AG08396 (cell line): ENCODE data around the gene HMOX1.
"Not testable (repeated sequence)": the region's sequence is repeated elsewhere in the genome, so short reads cannot be mapped to it uniquely, and the experiment has no call there.

Experiments
- DNase-seq: peaks from one replicate; pipeline ENCODE4 v3.0.0; 2012; ENCODE audit warnings: low spot score, mixed read lengths

HMOX1 gene

GRCh38 chr22:35350539-35351503, 30.1 kb upstream of the HMOX1 start:
- peak; percentile 96 for DNase-seq

DNA sequence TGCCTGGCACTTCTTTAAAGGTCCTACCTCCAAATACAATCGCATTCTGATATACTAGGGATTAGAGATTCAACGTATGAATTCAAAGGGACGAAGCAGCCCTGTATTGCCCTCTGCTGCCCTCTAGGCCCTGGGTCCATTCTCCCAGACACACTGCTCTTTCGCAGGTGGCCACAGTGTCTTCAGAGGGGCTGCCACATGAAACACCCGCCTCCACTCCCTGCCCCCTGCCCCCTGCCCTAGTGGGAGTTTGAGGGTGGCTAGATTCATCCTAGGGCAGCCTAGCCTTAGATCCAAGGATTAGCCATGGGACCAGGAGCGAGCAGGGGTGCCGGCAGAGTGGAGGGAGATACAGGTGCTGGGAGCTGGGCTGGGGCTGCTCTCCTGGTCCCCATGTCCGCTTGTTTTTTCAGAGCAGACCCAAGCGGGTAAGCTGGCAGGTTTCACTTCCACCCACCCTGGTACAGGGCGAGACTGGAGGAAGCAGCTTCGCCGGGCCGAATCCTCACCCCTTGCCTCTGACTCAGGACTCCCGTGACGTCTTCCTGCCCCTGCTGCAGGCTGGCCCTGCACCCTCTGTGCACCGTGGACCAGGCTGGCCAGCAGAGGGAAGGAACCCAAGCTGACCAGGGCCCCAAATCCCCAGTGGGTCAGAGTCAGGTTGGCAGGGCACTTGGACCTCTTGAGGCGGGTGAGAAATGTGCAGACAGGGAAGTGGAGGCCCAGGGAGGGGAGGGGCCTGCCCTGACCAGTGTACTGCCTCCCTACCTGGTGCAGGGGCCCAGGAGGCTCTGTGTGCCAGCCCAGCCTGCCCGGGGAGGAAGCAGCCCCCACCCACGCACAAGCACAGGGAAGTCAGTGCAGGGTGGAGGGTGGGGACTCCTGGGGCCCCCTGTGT, 28.4 kb upstream of the HMOX1 start:
- DNase-seq = peak; percentile 46

GRCh38 chr22:35353318-35353717, 27.6 kb upstream of the HMOX1 start:
- no peak for DNase-seq

- no peak for DNase-seq
Observed at GRCh38 chr22:35354068-35354467, 26.8 kb upstream of the HMOX1 start.

DNA sequence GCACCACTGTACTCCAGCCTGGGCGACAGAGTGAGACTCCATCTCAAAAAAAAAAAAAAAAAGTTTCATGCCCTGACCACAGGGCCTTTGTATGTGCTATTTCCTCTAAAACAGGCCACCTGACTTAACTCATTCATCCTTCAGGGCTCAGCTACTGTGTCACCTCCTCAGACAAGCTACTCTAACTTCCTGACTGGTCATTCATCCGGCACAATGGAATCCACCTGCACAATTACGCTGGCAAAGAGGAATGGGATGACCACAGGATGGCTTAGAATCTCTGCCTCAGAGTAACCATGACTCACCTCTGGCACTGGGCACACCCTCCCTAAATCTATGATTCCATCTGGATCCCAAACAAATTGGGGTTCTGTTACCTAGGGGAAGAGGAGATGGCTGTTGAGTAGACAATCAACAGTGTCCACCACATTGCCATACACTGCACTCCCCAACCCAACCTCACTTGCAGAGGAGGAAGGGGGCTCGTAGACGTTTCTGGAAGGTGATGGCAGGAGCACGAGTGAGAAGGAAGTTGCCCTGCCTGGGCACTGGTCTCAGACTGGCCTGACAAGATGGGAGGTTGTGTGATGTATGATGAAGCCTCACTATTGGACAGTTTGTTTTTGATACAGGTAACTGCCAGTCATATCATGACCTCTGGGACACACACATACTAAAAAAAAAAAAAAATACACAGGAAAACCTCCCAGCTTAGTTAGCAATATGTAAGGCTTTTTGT, 22.8 kb upstream of the HMOX1 start:
- DNase-seq = no peak

DNA sequence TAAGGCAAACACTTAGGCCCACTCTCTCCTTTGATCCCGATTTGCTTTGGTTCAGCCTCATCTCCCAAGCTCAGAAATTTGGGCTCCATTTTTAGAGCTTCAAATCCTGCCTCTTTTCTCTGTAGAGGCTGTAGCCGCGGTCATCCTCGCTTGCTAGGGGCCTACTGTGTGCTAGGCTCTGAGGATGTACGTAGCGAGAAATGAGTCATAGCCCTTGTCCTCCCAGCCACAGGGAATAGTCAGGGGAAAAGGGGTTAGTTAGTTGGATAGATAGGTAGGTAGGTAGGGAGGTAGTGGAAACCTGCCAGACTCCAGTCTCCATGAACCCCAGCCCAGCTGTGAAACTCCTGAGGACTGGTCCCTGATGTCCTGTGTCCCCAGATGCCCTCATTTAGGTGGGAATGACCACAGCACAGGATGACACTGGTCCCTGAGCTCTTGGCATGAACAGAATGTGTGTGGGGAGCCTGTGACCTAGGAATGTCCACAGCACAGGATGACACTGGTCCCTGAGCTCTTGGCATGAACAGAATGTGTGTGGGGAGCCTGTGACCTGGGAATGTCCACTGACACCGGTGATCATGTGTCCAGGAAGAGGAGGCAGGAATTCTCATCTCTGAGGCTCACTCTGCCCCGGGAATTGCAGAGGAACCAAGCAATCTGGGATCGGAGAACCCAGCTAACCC, 21.4 kb upstream of the HMOX1 start:
- DNase-seq = no peak

DNA sequence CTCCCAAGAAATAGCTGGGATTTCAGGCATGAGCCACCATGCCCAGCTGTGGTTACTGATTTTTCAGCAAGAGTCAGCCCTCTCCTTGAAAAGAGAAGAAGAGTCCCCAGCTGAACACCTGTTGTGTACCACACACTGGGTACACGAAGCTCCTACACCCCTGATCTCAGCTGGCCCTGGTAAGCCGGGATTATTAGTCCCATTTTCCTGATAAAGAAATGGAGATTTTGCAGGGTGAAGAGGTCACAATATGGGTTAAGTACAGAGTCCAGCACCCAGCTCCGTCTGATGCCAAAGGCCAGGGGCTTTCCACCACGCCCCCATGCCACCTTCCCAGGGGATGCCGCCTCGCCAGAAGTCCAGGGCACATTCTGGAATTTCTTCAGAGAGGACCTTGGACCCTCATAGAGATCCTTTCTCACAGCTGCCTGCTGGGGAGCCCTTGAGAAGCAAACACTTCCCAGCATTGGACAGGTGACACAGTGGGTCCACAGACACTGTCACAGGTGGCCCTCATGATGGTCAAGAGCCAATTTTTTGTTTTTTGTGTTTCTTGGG, 19.8 kb upstream of the HMOX1 start:
- no peak for DNase-seq

DNA sequence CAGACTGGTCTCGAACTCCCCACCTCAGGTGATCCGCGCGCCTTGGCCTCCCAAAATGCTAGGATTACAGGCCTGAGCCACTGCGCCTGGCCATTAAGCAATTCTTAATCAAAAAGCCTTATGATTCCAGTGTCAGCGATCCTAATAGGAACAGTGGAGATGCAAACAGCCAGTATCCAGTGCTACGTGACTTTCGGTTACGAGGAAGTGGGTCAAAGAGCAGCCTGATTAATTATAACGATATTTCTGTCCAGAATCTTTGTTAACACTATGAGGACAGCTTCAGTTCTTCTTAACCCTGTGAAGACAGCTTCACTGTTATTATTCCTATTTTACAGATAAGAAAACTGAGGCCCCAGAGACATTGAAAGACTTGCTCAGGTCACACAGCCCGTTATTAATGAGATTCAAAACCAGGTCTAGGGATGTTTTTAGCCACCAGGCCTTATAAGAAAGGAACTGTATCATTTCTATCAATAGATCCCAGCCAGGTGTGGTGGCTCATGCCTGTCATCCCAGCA, 17.3 kb upstream of the HMOX1 start:
- DNase-seq = no peak

DNA sequence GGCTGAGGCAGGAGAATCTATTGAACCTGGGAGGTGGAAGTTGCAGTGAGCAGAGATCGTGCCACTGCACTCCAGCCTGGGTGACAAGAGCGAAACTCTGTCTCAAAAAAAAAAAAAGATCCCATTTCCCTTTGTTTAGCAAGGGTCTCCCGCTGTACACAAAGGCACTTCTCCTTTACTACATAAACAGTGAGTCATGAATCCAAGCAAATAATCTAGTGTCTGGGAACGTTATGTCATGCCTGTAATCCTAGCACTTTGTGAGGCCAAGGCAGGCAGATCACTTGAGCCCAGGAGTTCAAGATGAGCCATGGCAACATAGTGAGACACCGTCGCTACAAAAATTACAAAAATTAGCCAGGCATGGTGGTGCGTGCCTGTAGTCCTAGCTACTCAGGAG, 16.7 kb upstream of the HMOX1 start:
- DNase-seq = not testable (repeated sequence)

GRCh38 chr22:35367331-35367886, 13.5 kb upstream of the HMOX1 start:
- DNase-seq = no peak

DNA sequence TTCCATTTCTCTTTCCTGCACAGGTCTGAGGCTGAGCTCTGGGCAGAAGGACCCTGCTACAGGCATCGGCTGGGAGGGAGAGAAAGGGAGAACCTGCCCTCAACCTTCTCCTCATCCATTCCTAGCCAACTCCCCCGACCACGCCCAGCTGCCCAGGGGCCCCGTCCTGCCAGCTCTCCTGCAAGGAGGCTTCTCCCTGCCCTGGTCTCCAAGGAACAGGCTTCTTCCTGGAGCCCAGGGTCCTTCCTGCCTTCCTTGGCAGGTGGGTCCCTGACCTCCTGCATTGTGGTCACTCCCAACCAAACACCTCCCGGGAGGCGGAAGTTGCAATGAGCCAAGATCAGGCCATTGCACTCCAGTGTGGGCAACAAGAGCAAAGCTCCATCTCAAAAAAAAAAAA, 12.5 kb upstream of the HMOX1 start:
- DNase-seq = no peak

DNA sequence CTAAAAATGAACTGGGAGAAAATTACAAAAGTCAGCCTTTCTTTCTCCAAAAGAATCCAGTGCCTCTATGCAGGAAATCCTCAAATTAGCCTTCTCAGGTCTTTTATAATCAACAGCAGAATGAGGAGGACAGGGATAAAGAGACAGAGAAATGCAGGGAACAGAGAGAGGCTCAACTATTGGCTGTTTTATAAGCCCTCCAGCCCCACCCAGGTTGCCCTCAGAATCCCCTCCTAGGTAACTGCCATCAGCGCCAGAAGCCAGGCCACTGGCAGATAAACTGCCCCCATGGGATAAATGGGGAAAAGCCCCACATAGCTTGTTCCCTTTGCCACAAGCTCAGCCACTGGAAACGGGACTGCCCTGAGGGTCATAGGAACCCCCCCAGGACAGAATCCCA, 10.9 kb upstream of the HMOX1 start:
- no peak for DNase-seq

DNA sequence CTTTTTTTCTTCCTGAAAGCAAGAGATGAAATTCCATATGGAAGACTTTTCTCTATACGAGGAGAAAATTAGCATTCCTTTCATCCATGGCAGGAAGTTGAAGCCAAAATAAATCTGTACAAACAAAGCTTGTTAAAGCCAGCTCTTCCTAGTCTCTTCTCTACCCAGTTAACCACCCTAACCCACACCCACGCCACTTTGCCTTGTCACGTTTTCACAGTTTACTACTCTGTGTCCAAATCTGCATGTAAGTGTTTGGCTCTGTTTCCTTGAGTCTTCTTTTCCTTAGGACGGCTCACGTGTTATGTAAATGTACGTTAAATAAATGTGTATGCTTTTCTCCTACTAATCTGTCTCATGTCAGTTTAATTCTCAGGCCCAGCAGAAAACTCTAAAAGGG, 7.1 kb upstream of the HMOX1 start:
- DNase-seq = no peak

- DNase-seq = no peak
Observed at GRCh38 chr22:35375031-35375430, 5.9 kb upstream of the HMOX1 start.

DNA sequence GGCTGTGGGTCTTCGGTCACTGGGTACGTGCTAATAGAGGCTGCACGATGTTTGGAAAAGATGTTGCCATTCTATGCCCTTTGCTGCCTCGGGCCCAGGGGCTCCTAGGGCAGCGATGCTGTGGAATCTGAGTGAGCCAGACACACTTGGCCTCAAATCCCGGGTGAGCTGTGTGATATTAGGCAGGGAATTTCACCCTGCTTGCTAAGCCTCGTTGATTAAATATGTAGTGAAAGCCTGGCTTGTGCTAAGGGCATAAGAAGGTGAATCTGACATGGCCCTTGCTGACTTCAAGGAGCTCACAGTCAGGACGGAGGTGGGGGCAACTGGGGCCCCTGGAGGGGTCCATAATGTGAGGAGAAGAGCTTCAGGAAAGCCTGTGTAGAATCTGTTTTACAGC, 5.4 kb upstream of the HMOX1 start:
- DNase-seq = no peak

DNA sequence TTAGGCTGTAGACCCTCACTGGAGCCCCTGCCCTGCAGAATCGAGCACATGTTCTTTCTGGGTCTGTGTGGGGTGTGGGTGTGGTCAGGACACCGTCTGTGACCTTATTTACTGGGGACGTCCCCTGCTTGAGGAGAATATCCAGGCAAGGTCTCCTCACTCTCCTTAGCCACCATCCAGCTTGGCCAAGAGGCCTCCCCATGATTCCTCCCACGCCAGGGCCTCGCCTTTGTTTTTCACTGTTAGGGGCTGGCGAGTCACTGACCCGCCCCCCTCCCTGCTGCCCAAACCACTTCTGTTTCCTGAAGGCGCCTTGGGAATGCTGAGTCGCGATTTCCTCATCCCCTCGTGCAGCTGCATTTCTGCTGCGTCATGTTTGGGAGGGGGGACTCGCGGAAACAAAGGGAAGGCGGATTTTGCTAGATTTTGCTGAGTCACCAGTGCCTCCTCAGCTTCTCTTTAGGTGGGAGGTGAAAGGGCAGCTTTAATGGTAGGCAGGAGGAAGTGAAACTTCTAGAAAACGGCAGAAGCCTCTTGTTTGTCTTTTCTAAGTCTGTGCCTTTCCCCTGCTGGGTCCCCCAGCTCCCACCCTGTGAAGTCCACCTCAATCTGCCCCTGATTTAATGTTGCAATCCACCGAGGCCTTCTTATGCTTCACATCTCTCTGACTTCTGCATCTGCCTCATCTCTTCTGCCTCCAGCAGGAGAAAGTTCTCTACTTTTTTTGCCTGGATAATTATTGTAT, 4.0 kb upstream of the HMOX1 start:
- peak; percentile 92 for DNase-seq

DNA sequence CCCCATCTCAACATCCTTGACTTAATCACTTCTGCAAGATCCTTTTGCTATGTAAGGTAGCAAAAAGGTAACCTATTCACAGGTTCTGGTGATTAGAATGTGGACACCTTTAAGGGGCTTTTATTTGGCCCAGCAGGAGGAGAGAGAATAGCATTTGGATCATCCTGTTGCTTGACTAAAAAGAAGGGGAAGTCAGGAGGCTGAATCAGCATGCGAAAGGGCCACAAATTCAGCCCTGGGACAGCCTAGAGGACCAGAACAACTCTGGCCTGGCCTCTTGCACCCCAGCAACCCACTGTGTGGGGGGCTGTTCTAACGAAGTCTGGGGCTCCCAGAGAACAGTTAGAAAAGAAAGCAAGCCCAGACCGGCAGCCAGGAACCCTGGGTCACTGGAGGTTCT, 3.2 kb upstream of the HMOX1 start:
- no peak for DNase-seq

GRCh38 chr22:35378621-35379020, 2.3 kb upstream of the HMOX1 start:
- DNase-seq = no peak

- DNase-seq = no peak
Observed at GRCh38 chr22:35379146-35379993, 1.5 kb upstream of the HMOX1 start.
